T1000 (cell line): ENCODE measurements around the gene BMPER.

ENCODE experiments used
- DNase-seq: peaks from one replicate; lab custom pipeline; 2025; ENCODE audit warnings: mixed read lengths; lab: John Stamatoyannopoulos, UW

BMPER gene

GRCh38 chr7:33970536-33970935, 65.2 kb downstream of the BMPER start:
- no peak for DNase-seq

DNA sequence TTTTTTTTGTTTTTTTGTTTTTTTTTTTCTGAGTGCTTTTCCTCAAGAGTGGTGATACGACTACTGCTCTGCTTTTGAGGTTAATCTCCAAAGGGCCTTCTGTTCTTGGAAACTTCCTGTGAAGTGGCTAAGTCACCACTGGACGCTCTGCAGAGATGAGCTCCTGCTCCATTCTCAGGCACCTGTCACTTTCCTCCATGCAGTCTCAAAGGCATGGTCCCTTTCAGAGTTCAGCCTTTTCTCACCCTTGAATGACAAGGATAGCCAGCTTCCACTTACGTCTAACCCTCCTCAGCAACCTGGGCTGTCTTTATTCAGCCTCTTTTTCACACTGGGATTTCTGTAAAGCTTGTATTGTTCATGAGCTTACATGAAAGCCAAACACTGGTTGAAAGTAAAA, 65.8 kb downstream of the BMPER start:
- no peak for DNase-seq

- no peak for DNase-seq
Observed at GRCh38 chr7:33973231-33974015, 68.1 kb downstream of the BMPER start.

DNA sequence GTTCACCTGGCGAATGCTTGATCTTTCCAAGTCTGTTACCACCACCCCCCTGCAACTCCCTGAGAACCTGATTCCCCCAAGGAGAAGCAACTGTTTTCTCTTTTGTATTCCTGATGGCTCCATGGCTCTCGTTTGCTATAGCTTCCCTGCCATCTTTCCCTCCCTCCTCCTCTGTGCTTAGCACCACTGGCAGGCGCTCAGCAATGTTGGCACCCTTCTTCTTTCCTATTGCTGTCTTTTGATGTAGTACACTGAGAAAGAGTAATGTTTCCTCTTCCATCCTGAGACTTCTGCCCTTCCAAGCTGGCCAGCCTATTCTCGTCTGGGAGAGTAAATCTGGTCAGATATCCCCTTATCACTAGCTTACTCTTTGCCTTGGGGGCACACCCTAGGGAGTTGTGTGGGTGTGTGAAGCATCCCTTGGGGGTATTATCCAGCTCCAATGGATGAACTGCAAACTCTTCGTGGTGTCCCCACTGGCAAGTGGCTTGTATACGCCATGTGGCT, 74.0 kb downstream of the BMPER start:
- DNase-seq = no peak

GRCh38 chr7:33979807-33980355, 74.5 kb downstream of the BMPER start:
- DNase-seq = peak; percentile 47

GRCh38 chr7:33981226-33981625, 75.9 kb downstream of the BMPER start:
- no peak for DNase-seq

DNA sequence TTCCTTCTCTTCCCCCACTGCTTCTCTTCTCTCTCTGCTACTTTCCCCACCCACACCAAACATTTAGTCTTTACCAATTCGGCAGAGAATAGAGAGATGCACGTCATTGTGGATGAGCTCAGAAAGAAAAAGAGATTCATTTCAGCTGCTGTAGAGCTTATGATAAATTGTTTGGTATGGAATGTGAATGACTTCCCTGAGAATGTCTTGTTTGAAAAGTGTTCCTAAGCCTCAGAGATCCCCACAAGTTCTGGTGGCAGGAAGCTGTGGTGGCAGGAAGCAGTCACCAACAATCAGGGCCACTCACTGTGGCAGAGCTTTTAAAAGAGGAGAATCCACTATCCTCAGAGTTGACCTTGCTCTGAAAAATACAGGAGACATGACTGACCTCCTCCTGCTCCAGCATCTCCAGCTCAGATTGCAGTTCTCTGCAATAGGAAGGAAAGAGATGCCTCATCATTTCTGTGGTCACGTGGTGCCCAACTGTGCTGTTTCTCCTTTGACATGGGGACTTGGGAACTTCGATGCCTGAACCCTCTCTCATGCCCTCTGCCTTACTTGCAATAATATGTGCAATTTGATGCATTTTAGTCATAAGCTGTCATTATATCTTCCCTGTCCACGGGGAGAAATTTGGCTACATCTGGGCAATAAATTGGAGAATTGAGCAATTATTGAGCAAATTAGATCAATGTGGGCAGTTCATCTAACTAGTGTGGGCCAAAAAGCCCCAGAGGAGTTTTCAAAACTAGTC, 76.5 kb downstream of the BMPER start:
- DNase-seq = no peak

- no peak for DNase-seq
Observed at GRCh38 chr7:33982425-33982786, 77.1 kb downstream of the BMPER start.

- DNase-seq = no peak
Observed at GRCh38 chr7:33986451-33986850, 81.1 kb downstream of the BMPER start.

- DNase-seq = peak; percentile 58
Observed at GRCh38 chr7:33986951-33987947, 81.9 kb downstream of the BMPER start.

- DNase-seq = no peak
Observed at GRCh38 chr7:33996899-33997298, 91.6 kb downstream of the BMPER start.

DNA sequence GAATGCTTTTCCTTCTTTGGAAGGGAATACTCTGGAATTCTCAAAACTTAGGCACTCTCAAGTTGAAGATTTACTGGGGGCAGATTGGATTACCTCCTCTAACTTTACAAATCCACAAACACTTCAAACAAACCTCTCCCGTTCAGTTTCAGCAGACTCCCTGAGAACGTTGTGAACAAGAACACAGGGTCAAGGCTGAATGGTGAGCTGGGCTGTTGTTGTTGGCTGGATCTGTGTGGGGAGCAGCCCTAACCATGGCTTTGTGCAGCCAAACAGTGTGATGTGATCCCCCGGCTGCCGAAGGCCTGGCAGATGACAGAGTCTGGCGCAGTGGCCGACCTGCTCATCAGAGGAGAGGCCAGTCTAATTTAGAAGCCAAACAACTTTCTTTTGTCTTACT, 93.1 kb downstream of the BMPER start:
- no peak for DNase-seq

GRCh38 chr7:34011017-34011695, 105.8 kb downstream of the BMPER start:
- DNase-seq = no peak

DNA sequence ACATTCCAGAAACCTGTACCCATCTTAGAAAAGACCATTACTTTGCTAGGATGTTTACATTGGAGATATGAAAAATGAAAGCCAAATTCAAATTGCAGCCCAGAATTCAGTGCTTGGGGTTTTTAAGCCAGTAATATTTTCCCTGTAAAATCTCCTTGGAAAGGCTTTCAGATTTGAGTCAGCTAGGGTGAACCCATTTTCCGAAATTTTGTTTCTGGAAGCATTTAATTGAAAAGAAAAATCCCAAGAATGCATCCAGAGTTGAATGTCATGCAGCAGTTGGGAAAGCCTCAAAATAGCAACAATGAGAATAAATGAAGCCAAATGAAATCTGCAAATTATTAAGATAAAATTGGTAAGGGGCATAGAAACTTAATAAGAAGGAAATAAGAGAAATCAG, 106.4 kb downstream of the BMPER start:
- DNase-seq = no peak

- DNase-seq = no peak
Observed at GRCh38 chr7:34013421-34013820, 108.1 kb downstream of the BMPER start.

- no peak for DNase-seq
Observed at GRCh38 chr7:34015651-34016050, 110.3 kb downstream of the BMPER start.

DNA sequence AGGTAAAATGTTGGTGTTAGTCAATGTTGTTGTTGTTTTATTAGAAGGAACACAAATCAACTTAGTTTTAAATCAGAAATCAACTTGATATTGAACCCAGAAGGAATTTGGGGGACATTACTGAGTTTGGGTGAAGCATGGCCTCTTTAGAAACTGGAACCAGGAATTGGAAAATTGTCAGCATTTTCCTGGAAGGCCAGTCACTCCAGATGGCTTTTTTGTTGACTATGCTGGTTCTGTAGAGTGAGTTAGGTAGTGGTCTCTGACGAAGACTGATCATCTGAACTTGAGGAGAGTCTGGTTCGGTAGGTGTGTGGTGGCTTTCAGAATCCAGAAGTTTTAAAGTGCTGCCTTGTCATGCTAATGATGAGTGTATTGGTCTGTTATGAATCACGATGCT, 111.5 kb downstream of the BMPER start:
- DNase-seq = no peak

DNA sequence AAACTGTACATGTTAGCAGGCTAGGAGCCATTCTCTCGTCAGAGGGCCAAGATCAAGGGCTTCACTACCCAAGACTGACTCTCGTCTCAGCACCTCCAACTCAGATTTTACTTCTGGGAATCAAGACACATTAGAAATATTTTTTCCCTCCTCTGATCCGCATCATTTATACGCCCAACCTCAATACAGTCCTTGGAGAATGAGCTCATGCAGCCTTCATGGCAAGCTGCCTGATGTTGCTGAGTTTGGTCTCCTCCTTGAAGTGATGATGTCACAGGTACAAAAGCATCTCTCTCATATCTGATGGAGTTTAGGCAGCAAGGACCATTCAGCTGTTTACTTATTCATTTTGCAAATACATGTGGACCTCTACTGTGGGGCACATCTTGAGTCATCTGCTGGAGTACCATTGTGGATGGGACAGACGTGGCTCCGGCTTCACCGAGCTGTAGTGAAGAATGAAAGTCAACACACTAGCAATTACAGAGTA, 114.0 kb downstream of the BMPER start:
- no peak for DNase-seq

GRCh38 chr7:34022626-34023025, 117.3 kb downstream of the BMPER start:
- no peak for DNase-seq

DNA sequence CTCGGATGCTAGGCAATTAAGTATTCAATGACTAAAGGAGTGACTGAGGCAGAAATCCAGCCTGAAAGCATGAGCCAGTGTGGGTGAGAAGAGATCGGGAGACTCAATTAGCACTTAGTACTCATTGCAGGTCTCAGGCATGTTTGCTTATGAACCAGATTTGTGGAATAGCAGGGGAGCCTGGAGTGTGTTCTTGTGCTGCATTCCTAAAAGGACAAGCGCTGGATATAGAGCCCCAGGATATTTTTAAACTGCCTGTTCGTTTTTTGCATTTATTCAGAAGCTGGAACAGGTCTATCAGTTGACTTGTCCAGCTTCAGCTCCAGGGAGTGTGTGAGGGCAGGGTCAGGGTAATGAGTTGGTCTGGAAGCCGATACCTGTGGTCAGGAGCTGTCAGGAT, 120.3 kb downstream of the BMPER start:
- no peak for DNase-seq
